Measurements from ENCODE around the gene AGO3. TPM values are rescaled to one million over a fixed set of nuclear protein-coding genes. Genes with fewer than 3 reads are reported as not detected.
"Not testable (repeated sequence)": the region's sequence is repeated elsewhere in the genome, so short reads cannot be mapped to it uniquely, and the experiment has no call there.

Gene AGO3
- polyA plus RNA-seq, 3 donors, result 11.6 to 17.5 (median 14.1) TPM

GRCh38 chr1:35923791-35924221, 7.1 kb upstream of the AGO3 start:
- no peak for DNase-seq

DNA sequence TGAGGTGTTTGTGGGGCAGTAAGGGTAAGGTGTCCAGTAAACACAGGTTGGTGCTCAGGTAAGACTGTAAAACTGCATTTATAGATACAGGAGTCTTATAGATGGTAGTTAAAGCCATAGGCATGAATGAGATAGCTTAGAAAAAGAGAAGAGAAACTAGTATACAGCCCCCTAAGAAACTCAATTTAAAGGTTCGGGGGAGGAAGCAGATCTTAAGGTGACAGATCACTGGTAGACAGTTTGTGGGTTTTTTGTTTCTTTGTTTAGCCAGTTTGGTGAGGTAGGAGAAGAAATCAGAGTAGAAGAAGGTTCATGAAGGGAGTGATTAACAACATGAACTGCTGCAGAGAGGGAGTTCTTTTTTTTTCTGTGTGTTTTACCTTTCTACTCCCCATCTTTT, 6.1 kb upstream of the AGO3 start:
- no peak for DNase-seq

- no peak for DNase-seq
These were observed 5.2 kb upstream of the AGO3 start for GRCh38 chr1:35925741-35926140.

DNA sequence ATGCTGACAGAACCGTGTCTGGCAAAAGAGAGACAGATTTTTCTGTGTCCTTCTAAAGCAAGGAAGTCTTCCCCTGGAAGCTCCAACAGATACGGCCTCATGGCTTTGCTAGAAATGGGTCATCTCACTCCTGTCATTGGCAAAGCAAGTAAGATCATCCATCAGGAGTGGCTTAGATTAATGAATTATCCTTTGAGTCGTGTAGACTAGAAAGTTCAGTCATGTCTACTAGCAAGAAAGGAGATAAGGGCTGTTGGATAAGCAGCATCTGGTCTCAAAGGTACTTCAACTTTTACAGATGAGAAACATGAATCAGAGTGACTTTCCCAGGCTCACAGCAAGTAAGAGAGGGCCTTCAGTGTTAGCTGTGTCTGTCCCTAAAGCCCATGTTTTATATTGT, 3.4 kb upstream of the AGO3 start:
- DNase-seq, result no peak

- DNase-seq, result peak; percentile 34
These were observed 944 bp upstream of the AGO3 start for GRCh38 chr1:35929730-35930592.

- peak; percentile 33 for DNase-seq
These were observed 697 bp downstream of the AGO3 start for GRCh38 chr1:35931446-35932157.

DNA sequence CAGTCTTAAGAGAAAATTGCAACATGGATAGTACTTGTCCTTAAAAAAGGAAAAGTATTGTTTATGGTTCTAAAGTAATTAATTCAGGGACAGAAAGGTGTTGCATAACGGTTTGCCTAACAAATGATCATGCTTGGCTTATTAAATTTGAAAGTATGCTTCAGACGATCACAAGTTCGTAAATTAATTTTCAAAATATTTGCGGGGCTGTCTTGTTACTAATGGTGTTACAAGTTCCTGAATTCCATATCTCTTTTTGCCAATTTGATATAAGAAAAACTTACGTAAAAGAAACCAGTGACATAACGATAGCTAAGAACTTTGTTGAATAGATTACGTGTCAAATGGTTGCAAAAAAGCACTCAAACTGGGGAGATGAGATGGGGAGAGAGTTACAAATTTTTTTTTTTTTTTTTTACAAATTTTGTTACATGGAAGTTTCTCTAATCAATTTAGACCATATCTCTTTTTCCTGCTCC, 1.3 kb downstream of the AGO3 start:
- DNase-seq, result no peak

- DNase-seq, result no peak
These were observed 2.0 kb downstream of the AGO3 start for GRCh38 chr1:35932941-35933340.

- peak; percentile 69 for DNase-seq
These were observed 4.8 kb downstream of the AGO3 start for GRCh38 chr1:35935442-35936388.

DNA sequence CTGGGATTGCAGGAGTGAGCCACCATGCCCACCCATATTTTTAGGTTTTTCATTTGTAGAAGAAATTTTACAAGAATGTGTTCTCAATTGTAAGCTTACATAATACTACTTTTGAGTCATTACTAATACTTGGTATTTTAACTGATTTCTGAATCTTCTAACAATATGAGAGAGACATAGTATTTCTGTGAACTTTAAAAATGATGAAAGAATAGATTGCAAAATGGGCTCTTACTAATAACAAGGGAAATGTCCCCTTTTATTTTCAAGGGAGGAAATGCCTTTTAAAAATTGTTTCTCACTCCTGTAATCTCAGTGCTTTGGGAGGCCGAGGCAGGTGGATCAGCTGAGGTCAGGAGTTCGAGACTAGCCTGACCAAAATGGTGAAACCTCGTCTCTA, 5.9 kb downstream of the AGO3 start:
- DNase-seq, result no peak

GRCh38 chr1:35939484-35939883, 8.6 kb downstream of the AGO3 start:
- no peak for DNase-seq

GRCh38 chr1:35945327-35945726, 14.4 kb downstream of the AGO3 start:
- no peak for DNase-seq

DNA sequence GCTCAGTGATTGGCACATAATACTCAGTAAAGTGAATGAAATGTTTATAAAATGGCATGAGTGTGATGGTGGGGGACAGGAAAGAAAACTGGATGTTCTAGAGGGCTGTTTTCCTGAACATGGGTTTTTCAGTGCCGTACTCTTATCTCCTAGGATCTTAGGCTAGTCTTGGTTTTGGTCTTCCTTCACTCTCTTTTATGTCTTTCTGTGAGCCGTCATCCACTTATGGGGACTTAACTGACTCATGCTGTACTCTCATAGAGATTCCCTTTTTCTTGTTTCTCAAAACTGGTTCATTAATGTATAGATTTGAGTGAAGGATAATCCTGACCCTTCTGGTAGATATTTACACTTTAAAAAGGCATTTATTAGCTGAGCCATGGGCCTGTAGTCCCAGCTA, 16.6 kb downstream of the AGO3 start:
- no peak for DNase-seq

- no peak for DNase-seq
These were observed 27.7 kb downstream of the AGO3 start for GRCh38 chr1:35958558-35958957.

GRCh38 chr1:35959304-35959703, 28.4 kb downstream of the AGO3 start:
- DNase-seq, result no peak

DNA sequence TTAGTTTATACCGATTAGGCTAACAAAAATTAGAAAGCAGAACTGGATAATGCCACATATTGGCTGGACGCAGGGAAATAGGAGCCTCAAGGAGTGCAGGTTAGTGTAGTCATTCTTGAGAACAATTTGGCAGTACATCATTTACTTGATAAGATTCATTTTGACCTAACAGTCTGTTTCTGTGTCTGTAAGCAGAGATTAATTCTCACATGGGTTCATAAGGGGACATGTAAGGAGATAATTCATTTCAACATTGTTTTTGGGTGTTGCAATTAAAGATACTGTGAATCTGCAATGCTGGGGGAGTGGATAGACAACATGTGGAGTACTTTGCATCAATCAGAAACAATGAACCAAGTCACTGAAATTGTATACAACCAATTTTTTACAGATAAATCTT, 32.0 kb downstream of the AGO3 start:
- DNase-seq, result no peak

- DNase-seq, result not testable (repeated sequence)
These were observed 33.4 kb downstream of the AGO3 start for GRCh38 chr1:35964277-35964676.

DNA sequence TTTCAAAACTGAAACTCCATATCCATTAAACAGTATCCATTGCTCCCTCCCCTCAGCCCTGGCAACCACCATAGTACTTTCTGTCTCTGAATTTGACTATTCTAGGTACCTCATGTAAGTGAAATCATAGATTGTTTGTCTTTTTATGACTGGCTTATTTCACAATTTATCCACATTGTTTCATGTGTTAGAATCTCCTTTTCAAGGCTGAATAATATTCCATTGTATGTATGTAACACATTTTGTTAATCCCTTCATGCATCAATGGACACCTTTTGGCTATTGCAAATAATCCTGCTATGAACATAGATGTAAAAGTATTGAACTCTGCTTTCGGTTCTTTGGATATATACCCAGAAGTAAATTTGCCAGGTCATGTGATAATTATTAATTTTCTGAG, 37.5 kb downstream of the AGO3 start:
- DNase-seq, result no peak

- no peak for DNase-seq
These were observed 40.7 kb downstream of the AGO3 start for GRCh38 chr1:35971601-35972000.

GRCh38 chr1:35972631-35973030, 41.7 kb downstream of the AGO3 start:
- DNase-seq, result not testable (repeated sequence)

DNA sequence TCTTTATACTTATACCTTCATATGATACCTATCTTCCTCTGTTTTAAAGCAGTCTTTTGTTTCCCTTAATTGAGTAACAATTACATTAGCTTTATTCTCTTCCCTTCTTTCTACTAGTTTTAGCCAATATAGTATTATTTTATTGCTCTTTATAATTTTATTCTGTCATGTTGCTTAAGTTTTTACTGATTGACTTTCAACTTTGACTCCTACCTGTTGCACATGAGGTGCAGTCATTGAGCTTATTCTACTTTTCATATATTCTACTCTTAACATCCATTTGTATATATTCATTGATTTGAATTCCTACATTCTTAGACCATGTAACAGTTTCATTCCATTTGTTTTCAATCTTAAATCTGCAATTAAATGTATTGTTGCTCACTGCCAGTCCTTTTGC, 49.2 kb downstream of the AGO3 start:
- DNase-seq, result no peak

DNA sequence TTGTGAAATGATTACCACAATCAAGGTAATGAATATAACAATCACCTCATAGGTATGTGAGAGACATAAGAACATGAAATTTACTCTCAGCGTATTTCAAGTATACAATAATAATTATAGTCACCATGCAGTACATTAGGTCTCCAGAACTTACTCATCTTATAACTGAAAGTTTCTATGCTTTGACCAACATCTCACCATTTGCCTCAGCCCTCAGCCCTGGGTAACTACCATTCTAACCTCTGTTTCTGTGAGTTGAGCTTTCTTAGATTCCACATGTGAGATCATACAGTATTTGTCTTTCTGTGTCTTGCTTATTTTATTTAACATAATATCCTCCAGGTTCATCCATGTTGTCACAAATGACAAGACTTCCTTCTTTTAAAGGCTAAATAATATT, 57.3 kb downstream of the AGO3 start:
- no peak for DNase-seq
